Small intestine (tissue), 16 donors: ENCODE results near the gene EPHA4. TPM values are rescaled to one million over a fixed set of nuclear protein-coding genes. Genes with fewer than 3 reads are reported as not detected.

Experiments
- DNase-seq, 2 donors: peaks; one replicate each; pipeline versions ENCODE4 v3.0.0 to v3.0.0-alpha.2; 2013
- FAIRE-seq: peaks from 2 replicates; lab custom pipeline; 2012; peaks lifted over from hg19 to GRCh38; lab: Jason Lieb, UNC
- H3K27ac ChIP-seq, 3 donors: one replicate each; pipeline ENCODE4 v1.5.1; 2013; ENCODE audit warnings: low read length in 2 of 3, mild to moderate bottlenecking in 2 of 3, control low read depth in 1 of 3, inconsistent platforms in 1 of 3, low read depth in 1 of 3, moderate library complexity in 1 of 3
- H3K27me3 ChIP-seq, 3 donors: one replicate each; pipeline ENCODE4 v1.6.1; 2013; ENCODE audit warnings: low read length in 3 of 3, inconsistent platforms in 1 of 3; ENCODE audit not compliant: control insufficient read depth in 3 of 3, insufficient read depth in 3 of 3
- H3K36me3 ChIP-seq, 3 donors: one replicate each; pipeline ENCODE4 v1.6.1; 2013; ENCODE audit warnings: low read length in 3 of 3, inconsistent platforms in 1 of 3, low read depth in 1 of 3, mild to moderate bottlenecking in 1 of 3, moderate library complexity in 1 of 3; ENCODE audit not compliant: control insufficient read depth in 3 of 3, insufficient read depth in 2 of 3
- H3K4me1 ChIP-seq, 3 donors: one replicate each; pipeline ENCODE4 v1.6.1; 2013; ENCODE audit warnings: low read length in 2 of 3, inconsistent platforms in 1 of 3, low read depth in 1 of 3, mild to moderate bottlenecking in 1 of 3, moderate library complexity in 1 of 3; ENCODE audit not compliant: control insufficient read depth in 3 of 3, insufficient read depth in 2 of 3
- H3K4me3 ChIP-seq, 3 donors: one replicate each; pipeline ENCODE4 v1.5.1; 2013; ENCODE audit warnings: low read length in 3 of 3, control low read depth in 1 of 3, inconsistent platforms in 1 of 3, low read depth in 1 of 3, mild to moderate bottlenecking in 1 of 3, moderate library complexity in 1 of 3
- H3K9me3 ChIP-seq, 2 donors: one replicate each; pipeline ENCODE4 v1.6.1; 2013; ENCODE audit warnings: low read depth in 1 of 2, low read length in 1 of 2; ENCODE audit not compliant: control insufficient read depth in 2 of 2, insufficient read depth in 1 of 2
- WGBS, 3 donors: extraction: QIAGEN DNeasy Blood & Tissue Kit; methylation state at CpG; one replicate each; pipeline ENCODE4 v1.1.7; 2013; 5-methylcytosine and 5-hydroxymethylcytosine counted together
- long read RNA-seq, 10 donors: transcript quantifications; one replicate each; lab custom pipeline, GENCODE V29; 2026
- polyA plus RNA-seq, 4 donors: library from polyadenylated mRNA; stranded (reverse) in 3 of 4; unstranded in 1 of 4; fragments of 200-250 nt in 3 of 4; fragments of 120-200 nt in 1 of 4; gene quantifications; one replicate each; pipeline versions ENCODE4 v1.2.1 to v1.2.3, GENCODE V29; 2013
- donor health status: healthy with polysubstance abuse.
- donor health status: control.
- donor health status: control.
- donor health status: Bipolar disorder and iron deficiency.
- donor health status: healthy.

EPHA4 gene
- 1 to 10 TPM in 2 of 4 donors, not detected in 2; 2.9 to 3.1 TPM for polyA plus RNA-seq
- long read RNA-seq, donor 1 = 0 reads
- long read RNA-seq, donor 2 = 0 reads
- long read RNA-seq, donor 3, partial matches to known transcripts = 0 of 1 reads
- long read RNA-seq, donor 3, other reads (novel, unspliced or antisense) = 0 of 1 reads
- long read RNA-seq, donor 4 = 0 reads
- long read RNA-seq, donor 5, partial matches to known transcripts = 0 of 1 reads
- long read RNA-seq, donor 5, other reads (novel, unspliced or antisense) = 0 of 1 reads
- long read RNA-seq, donor 6 = 0 reads
- long read RNA-seq, donor 7 = 0 reads
- long read RNA-seq, donor 8 = 0 reads
- long read RNA-seq, donor 9 = 0 reads
- long read RNA-seq, donor 10, partial matches to known transcripts = 0 of 6 reads
- long read RNA-seq, donor 10, other reads (novel, unspliced or antisense) = 0 of 6 reads

DNA sequence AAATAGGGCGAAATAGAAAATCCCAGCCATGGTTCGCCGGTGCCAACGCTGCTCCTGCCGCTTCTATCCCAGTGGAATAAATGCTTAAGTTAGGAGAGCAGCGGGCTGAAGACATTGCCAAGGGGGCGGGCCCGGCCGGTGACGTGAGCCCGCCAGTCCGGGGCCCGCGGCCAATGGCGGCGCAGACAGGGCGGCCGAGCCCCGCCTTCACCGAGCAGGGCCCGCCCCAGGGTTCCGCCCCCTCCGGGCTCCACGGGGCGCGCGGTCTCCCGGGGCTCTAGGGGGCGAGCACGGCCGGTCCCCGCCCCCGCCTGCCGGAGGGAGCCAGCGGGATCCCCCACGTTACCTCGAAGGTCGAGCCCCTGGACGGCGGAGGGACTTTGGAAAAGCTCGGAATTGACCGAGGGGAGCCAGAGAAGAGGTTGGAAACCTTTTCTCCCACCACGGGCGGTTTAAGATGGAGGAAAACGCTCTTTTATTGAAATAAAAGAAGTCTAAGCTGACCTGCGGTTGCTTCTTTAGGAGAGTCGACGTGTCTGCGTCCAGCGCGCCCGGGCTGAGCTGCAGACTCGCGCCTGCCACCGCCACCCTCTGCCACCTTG is at the start of gene EPHA4:
Gene EPHA4, minus strand, starts transcription at position 86 of the 602 bp plus-strand sequence. Its CDS starts 56 bp downstream, at position 30.
- peaks cover 0 to 14% (median 7%) of the 10 kb centered on the region in 3 donors for H3K4me1 ChIP-seq
- peak within 1 kb of the TSS; percentile 47 to 80 (median 57) for H3K4me3 ChIP-seq
- H3K27ac ChIP-seq = peak within 1 kb of the TSS in 2 of 3 donors; percentile 2 to 67
- H3K27me3 ChIP-seq = peaks cover 0 to 32% (median 12%) of the 10 kb centered on the region in 3 donors
- DNase-seq = peak; percentile 72 to 94
- no peaks in the 10 kb centered on the region for H3K36me3 ChIP-seq
- FAIRE-seq = no peak
- no peaks in the 10 kb centered on the region for H3K9me3 ChIP-seq
- 0 to 1% (median 1%) methylated on average over 53 to 55 of the region's 55 CpGs for WGBS, 3 donors

DNA sequence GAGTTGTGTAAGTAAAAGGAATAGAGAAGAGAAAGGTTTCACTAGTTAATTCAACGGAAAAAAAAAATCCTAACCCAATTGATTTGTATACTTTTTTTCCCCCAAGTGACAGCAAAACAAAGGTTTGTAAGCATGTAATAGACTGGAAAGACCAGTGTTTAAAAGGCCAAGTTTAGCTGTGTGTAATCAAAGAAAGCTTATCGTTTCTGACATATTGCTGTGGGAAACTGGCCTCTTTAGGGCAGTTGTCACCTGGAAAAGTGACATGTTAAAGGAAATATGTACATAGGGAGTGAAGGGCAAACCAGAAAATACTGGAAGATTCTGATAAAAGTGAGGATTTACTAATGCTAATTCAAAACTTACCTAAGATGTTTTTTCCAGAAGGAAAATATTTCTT is 45.9 kb upstream of the EPHA4 start:
- Histone ChIP-seq H3K4me1 (peaks cover 0 to 2% (median 0%) of the 10 kb centered on the region in 3 donors), H3K27ac (no peak overlapping the region), H3K4me3 (no peak overlapping the region), H3K36me3 (no peaks in the 10 kb centered on the region), H3K27me3 (no peaks in the 10 kb centered on the region), H3K9me3 (peaks cover 0 to 1% of the 10 kb centered on the region in 2 donors)
- DNase-seq (peak in 1 of 2 donors; percentile 58), FAIRE-seq (no peak)
- WGBS, 3 donors = 29 to 53% (median 30%) methylated on average over 2 of the region's 2 CpGs

DNA sequence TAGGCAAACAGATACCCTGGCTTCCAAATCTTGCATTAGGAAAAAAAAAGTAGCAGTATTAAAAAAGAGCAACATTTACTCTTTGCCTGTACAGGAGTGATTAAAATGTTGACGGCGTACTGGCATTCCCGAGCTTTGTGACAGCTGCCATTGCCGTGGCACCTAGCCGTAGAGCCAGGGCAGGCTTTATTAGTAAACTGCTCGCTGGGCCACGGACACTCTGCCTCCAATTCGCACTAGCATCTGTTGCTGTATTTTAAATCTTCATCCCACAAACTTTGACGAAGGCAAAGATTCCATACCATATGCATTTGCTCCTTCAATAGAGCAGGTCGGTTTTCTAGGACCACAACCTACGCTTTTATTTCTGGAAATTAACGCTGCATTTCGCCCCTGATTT is 44.5 kb upstream of the EPHA4 start:
- DNase-seq = no peak
- Histone ChIP-seq H3K27me3 (no peaks in the 10 kb centered on the region), H3K4me3 (no peak overlapping the region), H3K36me3 (no peaks in the 10 kb centered on the region), H3K9me3 (no peaks in the 10 kb centered on the region), H3K27ac (no peak overlapping the region), H3K4me1 (peaks cover 0 to 2% (median 0%) of the 10 kb centered on the region in 3 donors)
- FAIRE-seq = no peak
- 91 to 95% (median 94%) methylated on average over 13 of the region's 13 CpGs for WGBS, 3 donors

DNA sequence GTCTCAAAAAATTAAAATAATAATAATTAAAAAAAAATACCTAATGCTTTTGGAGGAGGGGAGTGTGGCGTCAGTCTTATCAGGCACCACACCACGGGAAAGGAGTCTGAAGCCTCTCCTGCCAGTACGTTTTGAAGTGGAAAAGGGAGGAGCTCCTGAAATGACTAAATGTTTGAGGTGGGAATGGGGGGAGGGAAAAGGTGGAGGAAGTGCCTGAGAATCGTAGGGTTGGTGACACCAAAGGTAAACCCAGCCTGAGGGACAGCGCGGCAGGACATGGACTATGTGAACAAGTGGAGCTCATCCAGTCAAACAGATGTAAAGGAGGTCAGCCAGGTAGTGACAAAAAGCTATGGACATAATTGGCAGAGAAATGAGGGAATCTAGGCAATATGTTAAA is 42.2 kb upstream of the EPHA4 start:
- DNase-seq (no peak), FAIRE-seq (no peak)
- H3K27ac ChIP-seq = no peak overlapping the region
- 48 to 59% (median 55%) methylated on average over 6 of the region's 6 CpGs for WGBS, 3 donors
- H3K4me1 ChIP-seq = peaks cover 0 to 2% (median 0%) of the 10 kb centered on the region in 3 donors
- H3K36me3 ChIP-seq = no peaks in the 10 kb centered on the region
- no peaks in the 10 kb centered on the region for H3K9me3 ChIP-seq
- no peaks in the 10 kb centered on the region for H3K27me3 ChIP-seq
- no peak overlapping the region for H3K4me3 ChIP-seq

DNA sequence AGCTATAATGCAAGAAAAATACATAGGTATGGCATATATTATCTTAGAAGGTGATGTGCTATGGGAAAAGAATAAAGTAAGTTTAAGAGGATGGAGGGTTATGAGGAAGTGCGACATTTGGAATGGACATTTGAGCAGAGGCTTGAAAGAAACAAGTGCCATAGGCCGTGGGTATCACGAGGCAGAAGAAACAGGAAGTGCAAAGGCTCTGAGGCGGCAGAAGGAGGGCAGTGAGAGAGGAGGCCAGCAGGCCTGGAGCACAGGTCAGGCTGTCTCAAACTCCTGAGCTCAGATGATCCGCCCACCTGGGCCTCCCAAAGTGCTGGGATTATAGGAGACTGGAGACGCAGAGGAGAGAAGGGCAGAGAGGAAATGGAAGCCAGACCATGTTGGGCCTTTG is 40.7 kb upstream of the EPHA4 start:
- H3K27ac ChIP-seq = no peak overlapping the region
- H3K4me1 ChIP-seq = peaks cover 0 to 2% (median 0%) of the 10 kb centered on the region in 3 donors
- 80 to 91% (median 85%) methylated on average over 6 of the region's 6 CpGs for WGBS, 3 donors
- no peak for FAIRE-seq
- no peak for DNase-seq
- no peaks in the 10 kb centered on the region for H3K27me3 ChIP-seq
- H3K36me3 ChIP-seq = no peaks in the 10 kb centered on the region
- no peak overlapping the region for H3K4me3 ChIP-seq
- no peaks in the 10 kb centered on the region for H3K9me3 ChIP-seq

DNA sequence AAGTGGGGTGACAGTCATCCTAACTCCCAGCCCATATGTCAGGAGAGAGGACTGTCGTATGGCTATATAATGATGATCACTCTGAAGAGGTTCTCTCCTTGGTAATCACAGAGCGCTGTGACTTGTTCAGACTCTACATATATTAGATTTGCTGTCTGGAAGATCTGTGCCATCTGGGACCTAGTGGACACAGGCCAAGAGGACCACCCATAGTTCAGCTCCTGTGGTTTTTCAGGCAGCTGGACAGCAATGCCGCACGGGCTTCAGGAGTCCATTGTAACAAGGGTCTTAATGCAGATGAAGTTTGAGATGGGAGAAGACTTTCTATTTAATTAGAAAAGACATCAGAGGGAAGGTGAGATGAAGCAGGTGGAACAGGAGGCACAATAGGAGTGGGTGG is 40.1 kb upstream of the EPHA4 start:
- no peaks in the 10 kb centered on the region for H3K27me3 ChIP-seq
- H3K4me1 ChIP-seq = no peaks in the 10 kb centered on the region
- no peak for FAIRE-seq
- 52 to 70% (median 68%) methylated on average over 4 of the region's 4 CpGs for WGBS, 3 donors
- no peaks in the 10 kb centered on the region for H3K36me3 ChIP-seq
- DNase-seq = no peak
- no peaks in the 10 kb centered on the region for H3K9me3 ChIP-seq
- no peak overlapping the region for H3K27ac ChIP-seq
- H3K4me3 ChIP-seq = no peak overlapping the region

DNA sequence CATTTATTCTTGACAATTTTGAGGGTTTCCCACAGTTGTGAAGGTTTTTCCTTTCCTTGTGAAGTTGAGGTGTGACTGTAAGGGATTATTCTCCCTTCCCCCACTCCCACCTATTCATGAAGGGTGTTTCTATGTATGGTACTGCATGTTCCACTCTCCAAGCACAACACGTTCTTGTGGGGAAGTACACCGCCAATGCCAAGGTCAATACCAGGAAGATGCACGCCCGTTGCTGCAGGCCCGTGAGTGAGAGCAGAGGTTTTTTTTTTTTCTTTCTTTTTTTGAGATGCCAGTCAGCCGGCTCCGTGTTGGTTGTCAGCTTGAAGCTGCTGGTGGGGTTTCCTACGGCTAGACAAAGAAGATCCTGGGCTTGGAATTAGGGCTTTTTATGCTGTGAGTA is 38.6 kb upstream of the EPHA4 start:
- no peaks in the 10 kb centered on the region for H3K9me3 ChIP-seq
- FAIRE-seq = no peak
- no peak overlapping the region for H3K27ac ChIP-seq
- no peaks in the 10 kb centered on the region for H3K4me1 ChIP-seq
- H3K4me3 ChIP-seq = no peak overlapping the region
- H3K27me3 ChIP-seq = no peaks in the 10 kb centered on the region
- DNase-seq = no peak
- no peaks in the 10 kb centered on the region for H3K36me3 ChIP-seq
- WGBS, 3 donors = 58 to 78% (median 68%) methylated on average over 8 of the region's 8 CpGs

DNA sequence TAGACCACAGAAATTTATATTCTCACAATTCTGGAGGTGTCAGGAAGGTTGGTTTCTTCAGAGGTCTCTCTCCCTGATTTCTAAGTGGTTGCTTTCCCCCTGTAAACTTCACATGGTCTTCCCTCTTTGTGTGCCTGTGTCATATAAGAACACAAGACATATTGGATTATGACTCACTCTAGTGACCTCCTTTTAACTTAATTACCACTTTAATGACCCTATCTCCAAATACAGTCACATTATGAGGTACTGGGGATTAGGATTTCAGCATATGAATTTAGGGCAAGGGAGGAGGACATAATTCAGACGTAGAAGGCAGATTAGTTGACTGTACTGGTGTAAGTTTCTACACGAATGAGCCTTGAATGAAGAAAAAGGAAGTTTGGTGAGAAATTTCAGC is 38.2 kb upstream of the EPHA4 start:
- 66 to 74% (median 72%) methylated on average over 2 of the region's 2 CpGs for WGBS, 3 donors
- Histone ChIP-seq H3K9me3 (no peaks in the 10 kb centered on the region), H3K4me3 (no peak overlapping the region), H3K27me3 (no peaks in the 10 kb centered on the region), H3K4me1 (no peaks in the 10 kb centered on the region), H3K36me3 (no peaks in the 10 kb centered on the region), H3K27ac (no peak overlapping the region)
- DNase-seq = no peak
- no peak for FAIRE-seq
